Right ventricle myocardium superior (tissue), 1 donor: ENCODE results near the gene IARS2. TPM values are rescaled to one million over a fixed set of nuclear protein-coding genes. Genes with fewer than 3 reads are reported as not detected.
"Not testable (repeated sequence)": the region's sequence is repeated elsewhere in the genome, so short reads cannot be mapped to it uniquely, and the experiment has no call there.

ENCODE experiments used
- ATAC-seq: fragments of 200-7000 bp; cut with Tn5 transposase; one replicate; pipeline ENCODE4 v1.9.1; 2020; ENCODE audit warnings: mild to moderate bottlenecking; ENCODE audit not compliant: poor library complexity
- DNase-seq: peaks from one replicate; pipeline ENCODE4 v3.0.0-alpha.2; 2020
- intact Hi-C: fragments of 100-400 bp; cut with DNase I; formaldehyde crosslinking; loops from one replicate; pipeline ENCODE4 v1.11.2; 2022
- total RNA-seq: library from RNA; stranded (reverse); fragmentation: NEBNext Ultra II Directional; extraction: Animal tissue kit (Norgen Biotek cat#: 25700); gene quantifications from one replicate; pipeline ENCODE4 v1.2.1, GENCODE V29; 2021
- donor health status: DM: no; HTN: yes; CAD: no; lungs with severe emphysema.

The IARS2 gene
- total RNA-seq, 1 donor from 2014 or later: 82.4 TPM

DNA sequence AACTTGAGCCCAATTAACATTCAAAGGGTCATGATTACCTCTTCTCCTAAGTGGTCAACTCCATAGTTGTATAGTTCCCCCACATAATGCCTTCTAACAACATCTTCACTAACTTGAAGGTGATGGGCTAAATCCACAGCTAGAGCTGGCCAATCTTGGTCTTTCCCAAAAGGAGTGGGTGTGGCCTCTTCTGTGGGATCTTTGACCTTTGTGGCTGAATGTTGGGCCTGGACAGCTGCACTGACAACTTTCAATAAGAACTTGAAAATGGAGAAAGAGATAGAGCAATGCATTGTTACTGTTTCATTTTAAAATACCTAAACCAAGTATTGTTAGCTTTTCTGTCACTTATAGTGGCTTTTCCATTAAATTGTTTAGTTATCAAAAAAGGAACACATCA is 59.2 kb downstream of the IARS2 start:
- intact Hi-C loops: no loop called here
- DNase-seq: no peak
- ATAC-seq: no peak

DNA sequence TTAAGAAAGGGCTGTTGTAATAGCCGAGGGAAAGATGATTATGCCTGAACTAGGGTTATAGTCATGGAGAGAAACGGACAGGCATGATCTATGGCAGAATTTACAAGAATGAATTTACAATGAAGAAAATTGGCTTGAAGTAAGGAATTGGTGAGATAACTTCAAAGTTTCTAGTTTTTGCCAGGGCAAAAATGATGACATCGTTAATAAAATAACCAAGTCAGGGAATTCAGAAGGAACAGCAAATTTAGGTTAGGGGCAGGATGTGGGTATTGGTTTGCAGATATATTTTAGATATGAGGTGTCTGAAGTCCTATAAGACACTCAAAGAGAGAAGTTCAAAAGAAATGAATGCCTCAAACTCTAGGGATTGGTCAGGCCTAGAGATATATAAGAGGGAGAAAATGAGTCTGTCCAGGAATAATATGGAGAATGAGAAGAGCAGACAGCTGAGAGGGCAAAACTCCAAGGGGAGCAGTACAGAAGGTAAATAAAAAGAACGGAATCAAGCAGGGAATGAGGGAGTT is 62.8 kb downstream of the IARS2 start:
- intact Hi-C loops: no loop called here
- DNase-seq (no peak), ATAC-seq (no peak)

DNA sequence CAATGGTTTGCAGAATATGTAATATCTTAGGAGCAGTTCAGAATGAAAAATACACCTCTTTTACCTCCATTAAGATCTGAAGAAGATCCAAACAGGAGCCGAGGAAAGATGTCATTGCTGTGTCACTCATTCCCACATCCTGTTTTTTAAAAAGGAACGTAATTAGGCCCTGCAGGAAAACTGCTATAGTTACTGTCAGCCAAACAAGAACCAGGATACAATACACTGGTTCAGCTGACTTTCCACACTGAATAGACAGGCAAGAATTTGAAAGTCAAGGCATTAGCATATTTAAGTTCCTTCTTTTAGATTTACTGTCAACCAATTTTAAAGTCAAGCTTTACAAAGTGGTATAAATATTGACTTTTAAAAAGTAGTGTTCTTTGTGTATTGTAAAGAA is 63.8 kb downstream of the IARS2 start:
- ATAC-seq (no peak), DNase-seq (no peak)
- intact Hi-C loops: no loop called here

DNA sequence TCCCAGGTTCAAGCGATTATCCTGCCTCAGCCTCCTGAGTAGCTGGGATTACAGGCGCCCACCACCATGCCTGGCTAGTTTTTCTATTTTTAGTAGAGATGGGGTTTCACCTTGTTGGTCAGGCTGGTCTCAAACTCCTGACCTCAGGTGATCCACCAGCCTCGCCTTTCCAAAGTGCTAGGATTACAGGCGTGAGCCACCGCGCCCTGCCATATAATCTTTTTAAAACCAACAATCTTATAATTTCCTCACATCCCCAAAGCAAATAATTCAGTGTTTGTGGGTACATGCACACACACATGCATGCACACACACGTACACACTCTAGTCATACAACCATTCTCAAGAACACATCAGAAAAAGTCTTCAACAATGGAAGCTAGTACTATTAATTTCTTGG is 64.6 kb downstream of the IARS2 start:
- DNase-seq, intact Hi-C loops, ATAC-seq: not testable (repeated sequence)

DNA sequence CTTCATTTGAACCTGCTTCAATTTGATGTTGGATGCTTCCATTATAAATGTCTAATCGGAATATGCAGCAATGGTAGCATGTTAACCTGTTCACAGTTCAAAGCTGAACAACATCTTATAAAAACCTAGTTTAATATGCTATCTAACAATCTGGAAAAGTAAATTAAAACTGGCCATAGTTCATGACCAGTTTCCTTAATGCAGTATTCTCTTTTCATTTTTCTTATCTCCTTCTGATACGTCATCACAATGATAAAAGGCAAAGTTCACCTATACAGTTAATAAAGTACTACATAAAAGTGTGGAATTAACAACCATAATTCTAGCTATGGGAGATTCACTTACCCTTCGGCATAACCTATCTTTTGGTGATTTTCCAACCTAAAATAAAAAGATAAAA is 65.1 kb downstream of the IARS2 start:
- DNase-seq: no peak
- no peak for ATAC-seq
- intact Hi-C loops: no loop called here

DNA sequence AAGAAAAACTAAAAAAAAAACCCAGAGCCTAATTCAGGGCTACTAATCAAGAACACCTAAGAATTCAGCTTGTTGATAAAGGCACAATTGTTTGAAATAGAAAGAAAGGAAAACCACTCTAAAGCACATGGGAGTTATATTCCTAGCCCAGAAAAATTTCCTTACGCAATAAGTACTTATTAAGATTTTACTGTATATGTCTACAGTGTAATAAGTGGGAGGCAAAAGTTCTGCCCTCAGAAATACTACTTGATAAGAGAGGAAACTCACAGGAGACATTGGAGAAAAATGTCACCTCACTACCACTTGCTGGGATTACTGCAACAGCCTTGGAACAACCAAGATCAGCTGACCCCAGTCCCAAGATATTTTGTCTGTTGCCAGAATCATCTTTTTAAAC is 66.1 kb downstream of the IARS2 start:
- no peak for ATAC-seq
- intact Hi-C loops: no loop called here
- DNase-seq: no peak

DNA sequence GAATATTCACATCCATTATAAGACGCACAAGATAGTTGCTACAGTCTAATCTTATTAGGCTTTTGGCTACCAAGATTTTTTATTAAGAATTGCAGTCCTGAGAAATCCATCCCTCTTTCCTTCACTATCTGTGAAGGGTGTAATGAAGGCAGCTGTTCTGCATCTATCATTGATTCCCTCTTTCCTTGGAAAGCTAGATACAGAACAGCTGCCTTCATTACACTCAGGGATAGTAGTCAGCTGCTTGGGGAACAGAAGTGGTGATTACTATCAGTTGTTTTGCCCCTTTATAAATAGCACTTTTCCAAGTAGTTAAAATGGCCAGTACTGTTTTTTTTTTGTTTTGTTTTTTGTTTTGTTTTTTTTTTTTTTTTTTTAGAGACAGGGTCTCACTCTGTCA is 70.2 kb downstream of the IARS2 start:
- DNase-seq (no peak), ATAC-seq (peak; percentile 52)
- intact Hi-C loops: no loop called here

DNA sequence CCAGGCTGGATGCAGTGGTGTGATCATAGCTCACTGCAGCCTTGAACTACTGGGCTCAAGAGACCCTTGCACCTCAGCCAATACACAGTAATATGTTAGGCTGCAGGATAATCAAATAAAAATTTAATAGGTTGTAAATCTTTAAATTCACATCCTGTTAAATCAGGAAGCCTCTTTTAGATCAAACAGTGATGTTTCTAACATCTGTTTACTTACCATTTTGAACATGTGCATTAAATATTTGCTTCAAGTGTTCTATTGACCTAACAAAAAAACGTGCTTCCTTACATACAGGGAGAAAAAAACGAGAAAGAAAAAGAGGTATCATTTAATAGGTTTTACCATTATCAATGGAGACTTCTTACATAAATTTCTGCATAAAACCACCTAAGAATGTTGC is 70.6 kb downstream of the IARS2 start:
- ATAC-seq (no peak), DNase-seq (no peak)
- intact Hi-C loops: no loop called here

DNA sequence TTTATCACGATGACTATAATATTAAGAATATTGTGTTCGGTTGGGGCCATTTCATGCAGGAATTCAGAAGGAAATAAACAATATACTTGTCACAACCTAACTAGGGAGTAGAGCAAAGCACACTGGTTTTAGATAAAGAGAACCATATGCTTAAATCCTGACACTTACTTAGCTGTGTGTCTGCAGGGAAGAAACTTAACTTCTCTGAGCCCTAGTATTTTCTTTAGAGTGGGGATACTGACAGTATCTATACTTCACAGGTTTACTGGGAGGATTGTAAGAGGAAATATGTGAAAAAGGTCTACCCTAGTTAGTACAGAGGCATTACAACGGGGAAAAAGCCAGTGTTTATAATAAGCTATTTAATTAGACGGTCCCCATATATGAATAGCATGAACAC is 72.9 kb downstream of the IARS2 start:
- ATAC-seq (no peak), DNase-seq (no peak)
- intact Hi-C loops: no loop called here

DNA sequence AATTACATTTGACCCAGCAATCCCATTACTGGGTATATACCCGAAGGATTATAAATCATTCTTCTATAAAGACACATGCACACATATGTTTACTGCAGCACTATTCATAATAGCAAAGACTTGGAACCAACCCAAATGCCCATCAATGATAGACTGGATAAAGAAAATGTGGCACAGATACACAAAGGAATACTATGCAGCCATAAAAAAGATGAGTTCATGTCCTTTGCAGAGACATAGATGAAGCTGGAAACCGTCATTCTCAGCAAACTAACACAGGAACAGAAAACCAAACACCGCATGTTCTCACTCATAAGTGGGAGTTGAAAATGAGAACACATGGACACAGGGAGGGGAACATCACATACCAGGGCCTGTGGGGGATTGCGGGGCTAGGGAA is 76.0 kb downstream of the IARS2 start:
- DNase-seq, ATAC-seq, intact Hi-C loops: not testable (repeated sequence)

DNA sequence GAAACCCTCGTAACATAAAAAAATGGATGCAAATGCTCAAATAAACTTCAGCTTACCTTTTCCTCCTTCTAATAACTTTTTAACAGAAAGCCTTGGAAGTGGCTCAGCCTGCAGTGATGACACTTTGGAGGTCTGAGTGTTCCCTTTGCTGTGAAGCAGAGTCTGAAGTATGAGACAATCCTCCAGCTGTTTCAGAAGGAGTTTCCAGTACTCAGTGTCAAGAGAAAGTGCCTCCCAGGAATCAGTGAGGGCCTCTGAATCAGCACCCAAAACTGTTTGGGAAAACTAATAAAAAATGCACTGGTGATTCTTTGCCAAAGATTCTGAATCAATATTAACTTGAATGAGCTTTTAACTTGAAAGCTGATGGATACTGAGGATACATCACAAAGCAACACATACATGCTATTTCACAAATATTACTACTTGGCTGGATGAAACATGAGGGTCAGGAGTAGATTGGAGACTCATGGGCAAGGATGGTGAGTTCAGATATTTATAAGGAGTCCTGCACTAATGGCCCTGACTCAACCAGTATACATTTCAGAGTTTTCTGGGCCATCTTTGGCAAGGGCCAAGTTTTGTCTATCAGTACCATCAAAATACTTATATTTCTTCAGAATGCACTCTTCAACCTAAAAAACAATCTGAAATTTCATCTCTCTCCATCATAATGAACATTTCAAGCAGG is 77.0 kb downstream of the IARS2 start:
- no peak for ATAC-seq
- intact Hi-C loops: no loop called here
- no peak for DNase-seq

DNA sequence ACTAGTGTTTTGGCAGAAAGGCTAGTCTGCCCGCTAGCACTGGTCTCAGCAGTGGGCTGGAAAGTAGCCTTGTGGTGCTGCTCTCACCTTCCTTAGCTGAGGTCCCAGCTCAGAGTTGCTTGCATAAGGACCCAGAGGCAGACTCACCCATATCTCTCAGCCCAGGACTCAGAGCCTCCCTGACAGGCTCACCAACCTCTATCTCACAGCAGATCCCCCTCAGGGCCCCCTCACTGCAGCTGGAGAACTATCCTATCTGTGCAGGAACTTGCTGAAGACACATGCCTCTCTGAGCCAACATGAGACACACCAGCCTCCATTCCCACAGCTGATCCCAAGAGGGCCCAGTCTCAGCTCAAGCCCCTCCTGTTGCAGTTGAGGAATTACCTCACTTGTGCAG is 82.6 kb downstream of the IARS2 start:
- ATAC-seq (no peak), DNase-seq (no peak)
- intact Hi-C loops: no loop called here

DNA sequence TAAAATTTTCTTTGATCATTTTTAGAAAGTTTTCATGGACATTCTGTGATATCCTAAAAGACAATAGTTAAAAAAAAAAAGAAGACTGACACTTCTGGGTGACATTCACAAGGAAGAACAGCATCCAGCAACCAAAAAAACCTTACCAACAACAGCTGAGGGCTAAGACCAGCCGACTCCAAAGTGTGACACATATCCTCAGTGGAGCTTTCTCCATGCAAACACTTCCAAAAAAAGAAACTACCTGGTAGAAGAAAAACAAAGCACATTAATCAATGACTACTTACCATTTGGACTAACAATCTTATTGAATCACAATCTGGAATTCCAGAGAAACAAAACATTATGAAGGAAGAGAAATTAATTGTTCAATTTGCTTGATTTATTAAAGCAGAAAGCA is 88.2 kb downstream of the IARS2 start:
- intact Hi-C loops: no loop called here
- DNase-seq: no peak
- ATAC-seq: no peak

DNA sequence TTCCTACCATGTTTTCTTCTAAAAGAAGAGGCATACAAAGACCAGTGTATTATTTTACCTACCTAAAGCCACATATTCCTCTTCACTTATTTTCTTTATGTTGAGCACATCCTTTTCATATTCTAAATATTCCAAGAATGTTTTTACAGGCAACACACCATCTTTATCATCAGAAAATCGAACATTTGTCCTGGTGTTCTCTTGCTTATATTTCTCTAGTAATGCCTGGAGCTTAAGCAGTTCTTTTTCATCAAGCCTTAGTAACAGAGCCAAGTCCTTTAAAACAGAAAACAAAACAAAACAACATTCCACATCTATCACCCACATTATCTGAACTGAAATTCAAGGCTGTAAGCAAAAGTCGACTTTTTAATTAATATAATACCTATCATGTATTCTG is 88.7 kb downstream of the IARS2 start:
- intact Hi-C loops: no loop called here
- ATAC-seq: no peak

DNA sequence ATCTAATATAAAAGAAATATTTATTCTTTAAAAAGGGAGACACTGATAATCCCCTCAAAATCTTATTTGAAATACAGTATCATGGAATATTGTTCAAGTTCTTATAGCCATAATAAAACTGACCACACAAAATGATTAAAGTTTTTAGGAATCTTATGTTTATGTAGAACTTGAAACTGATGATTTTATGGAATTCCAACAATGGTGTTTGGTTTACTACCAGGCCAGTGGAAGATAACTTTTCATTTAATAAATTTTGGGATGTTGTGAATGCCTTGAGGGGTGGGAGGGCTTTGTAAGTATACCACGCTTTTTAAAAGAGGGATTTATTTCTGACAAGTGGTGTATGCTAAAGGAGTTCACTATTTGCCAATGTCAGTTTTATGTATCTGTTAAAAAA is 90.6 kb downstream of the IARS2 start:
- no peak for ATAC-seq
- intact Hi-C loops: no loop called here
- no peak for DNase-seq

More for the DNA sequence above, 88.7 kb downstream of the IARS2 start:
- no peak for DNase-seq

DNA sequence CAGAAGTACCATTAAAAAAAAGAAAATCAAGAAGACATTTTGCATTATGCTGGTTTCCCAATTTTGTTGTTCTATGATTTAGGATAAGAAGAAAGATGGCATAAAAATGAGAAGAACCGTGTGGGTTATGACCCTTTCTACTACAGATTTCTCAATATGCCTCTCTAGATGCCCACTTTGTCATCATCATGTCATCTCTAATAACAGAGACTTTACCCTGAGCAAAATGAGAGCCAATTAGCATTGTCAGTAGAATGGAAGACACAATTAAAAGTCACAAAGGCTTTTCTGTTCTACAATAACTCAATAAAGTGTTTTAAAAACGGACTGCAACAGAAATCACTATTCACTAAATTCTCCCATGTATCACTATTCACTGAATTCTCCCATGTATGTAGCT is 92.8 kb downstream of the IARS2 start:
- no peak for ATAC-seq
- intact Hi-C loops: no loop called here
- no peak for DNase-seq

DNA sequence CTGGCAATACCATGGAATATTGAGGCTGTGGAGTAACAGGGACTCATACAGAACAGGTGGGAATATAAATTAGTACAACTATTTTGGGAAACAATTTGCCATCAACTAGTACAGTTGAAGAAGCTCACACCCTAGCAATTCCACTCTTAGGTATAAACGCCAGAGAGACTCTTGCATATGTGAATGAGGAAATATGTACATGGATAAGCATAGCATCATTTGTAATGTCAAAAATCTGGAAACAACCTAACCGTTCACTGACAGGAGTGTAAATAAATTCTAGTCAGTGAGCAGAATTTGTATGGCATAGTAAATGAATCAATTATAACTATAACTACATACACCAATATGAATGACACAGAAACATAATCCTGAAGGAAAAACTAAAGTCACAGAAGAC is 94.6 kb downstream of the IARS2 start:
- no peak for ATAC-seq
- no peak for DNase-seq
- intact Hi-C loops: no loop called here

DNA sequence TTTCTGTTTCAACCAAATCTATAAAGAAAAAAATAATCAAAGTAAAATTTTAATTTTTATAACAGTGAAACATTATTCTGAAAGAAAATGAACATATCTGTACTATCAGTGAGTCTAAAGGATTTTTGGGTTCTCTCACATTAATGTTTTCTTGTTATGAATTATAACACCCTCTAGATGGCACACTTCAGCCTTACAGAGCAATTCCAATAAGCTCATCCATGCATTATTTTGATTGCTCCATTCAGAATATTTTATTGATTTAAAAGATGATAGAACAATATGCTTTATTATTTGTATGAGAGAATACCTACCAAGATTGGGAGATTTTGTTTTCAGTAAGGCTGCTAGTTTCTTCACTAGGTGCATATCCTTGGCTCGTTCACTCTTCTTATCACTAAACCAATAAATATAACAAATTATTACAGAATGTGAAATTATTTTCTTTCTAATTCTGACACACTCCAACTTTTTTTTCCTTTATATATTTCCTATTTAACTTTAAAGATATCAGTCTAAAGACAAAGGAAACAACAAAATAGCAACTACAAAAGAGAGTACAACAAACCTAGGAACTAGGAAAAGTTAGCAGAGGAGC is 95.9 kb downstream of the IARS2 start:
- DNase-seq: no peak
- no peak for ATAC-seq
- intact Hi-C loops: no loop called here

DNA sequence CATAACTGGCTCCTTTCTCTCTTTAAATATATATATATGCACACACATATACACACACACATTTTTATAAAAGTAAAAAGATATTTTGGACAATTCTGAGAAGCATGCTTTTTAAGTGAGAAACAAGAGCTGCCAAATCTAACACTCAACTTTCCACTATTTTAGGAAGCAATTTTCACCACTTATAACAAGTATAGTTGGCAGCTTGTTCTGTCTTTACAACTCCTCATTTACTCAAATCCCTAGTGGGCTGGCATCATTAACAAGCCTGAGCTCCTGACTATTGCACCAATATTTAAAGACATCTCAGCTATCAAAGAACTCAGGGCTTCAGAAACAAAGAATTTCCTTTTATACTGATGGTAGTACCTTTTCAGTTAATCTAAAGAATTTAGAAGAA is 101.8 kb downstream of the IARS2 start:
- intact Hi-C loops: no loop called here
- ATAC-seq (no peak), DNase-seq (no peak)
